ENCODE measurements around the gene ZNF200.

DNA sequence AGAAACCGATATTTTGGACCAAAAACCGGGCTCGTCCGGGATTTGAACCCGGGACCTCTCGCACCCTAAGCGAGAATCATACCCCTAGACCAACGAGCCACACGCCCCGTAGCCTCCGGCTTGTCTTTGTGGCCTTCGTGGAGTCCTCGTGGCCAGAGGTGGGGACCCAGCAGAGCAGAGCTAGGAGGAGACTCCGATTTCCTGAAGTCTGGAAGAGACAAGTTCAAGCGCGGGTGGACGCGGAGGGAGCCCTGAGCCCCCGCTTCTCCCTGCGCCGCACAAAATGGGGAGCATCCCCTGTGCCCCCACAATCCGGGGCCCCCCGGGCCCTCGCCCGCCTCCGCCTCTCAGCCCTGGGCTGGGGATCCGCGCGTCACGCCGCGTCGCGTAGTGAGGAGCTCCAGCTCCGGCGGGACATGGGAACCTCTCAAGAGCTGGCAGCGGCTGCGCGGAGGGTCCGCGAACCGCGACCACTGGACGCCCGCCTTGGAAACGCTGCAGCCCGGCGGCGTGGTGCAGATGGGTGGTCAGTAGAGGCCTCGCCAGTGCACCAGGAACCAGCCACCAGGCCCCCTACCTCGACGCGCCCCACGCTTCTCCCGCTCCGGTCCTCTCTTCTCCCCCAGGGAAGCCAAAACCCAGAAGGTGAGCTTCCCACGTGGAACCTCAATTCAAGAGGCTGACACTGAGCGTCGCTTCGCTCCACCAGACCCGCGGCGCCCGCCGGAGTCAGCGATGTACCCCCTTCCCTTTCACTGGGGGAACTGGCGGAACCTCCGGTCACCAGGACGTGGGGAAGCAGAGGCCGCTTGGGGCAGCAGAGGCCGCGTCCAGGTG is 52.1 kb downstream of the ZNF200 start:
- TF ChIP-seq, protein P1, sequence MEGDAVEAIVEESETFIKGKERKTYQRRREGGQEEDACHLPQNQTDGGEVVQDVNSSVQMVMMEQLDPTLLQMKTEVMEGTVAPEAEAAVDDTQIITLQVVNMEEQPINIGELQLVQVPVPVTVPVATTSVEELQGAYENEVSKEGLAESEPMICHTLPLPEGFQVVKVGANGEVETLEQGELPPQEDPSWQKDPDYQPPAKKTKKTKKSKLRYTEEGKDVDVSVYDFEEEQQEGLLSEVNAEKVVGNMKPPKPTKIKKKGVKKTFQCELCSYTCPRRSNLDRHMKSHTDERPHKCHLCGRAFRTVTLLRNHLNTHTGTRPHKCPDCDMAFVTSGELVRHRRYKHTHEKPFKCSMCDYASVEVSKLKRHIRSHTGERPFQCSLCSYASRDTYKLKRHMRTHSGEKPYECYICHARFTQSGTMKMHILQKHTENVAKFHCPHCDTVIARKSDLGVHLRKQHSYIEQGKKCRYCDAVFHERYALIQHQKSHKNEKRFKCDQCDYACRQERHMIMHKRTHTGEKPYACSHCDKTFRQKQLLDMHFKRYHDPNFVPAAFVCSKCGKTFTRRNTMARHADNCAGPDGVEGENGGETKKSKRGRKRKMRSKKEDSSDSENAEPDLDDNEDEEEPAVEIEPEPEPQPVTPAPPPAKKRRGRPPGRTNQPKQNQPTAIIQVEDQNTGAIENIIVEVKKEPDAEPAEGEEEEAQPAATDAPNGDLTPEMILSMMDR (IDR thresholded peaks at IDR 0.05), result peak; percentile 33
- TF ChIP-seq EZH2 (IDR thresholded peaks at IDR 0.05; ENCODE audit: borderline replicate concordance, insufficient read depth, low read depth, low read length, poor library complexity, severe bottlenecking), result no peak

Measured in B cell (primary cell).